HFF-Myc (cell line): ENCODE data around the gene TET3.

Experiments used
- DNase-seq: peaks from one replicate; pipeline ENCODE4 v3.0.0-alpha.2; 2011; ENCODE audit warnings: low read depth; ENCODE audit errors: extremely low read depth
- H3K4me3 ChIP-seq: replicated peaks from 2 replicates; pipeline ENCODE4 v1.5.1; 2011; ENCODE audit warnings: low read depth, mild to moderate bottlenecking, control low read depth, low read length
- CTCF ChIP-seq: IDR thresholded peaks from 2 replicates; pipeline ENCODE4 v1.5.1; 2012; ENCODE audit warnings: mild to moderate bottlenecking, low read depth, low read length, control low read depth; ENCODE audit errors: missing control alignments

Gene TET3

GRCh38 chr2:73952499-73953446, 31.9 kb upstream of the TET3 start:
- H3K4me3 ChIP-seq = no peak overlapping the region
- TF ChIP-seq CTCF = no peak
- no peak for DNase-seq

- no peak for DNase-seq
- no peak for TF ChIP-seq CTCF
- H3K4me3 ChIP-seq = no peak overlapping the region
These were observed 28.4 kb upstream of the TET3 start for GRCh38 chr2:73956218-73956865.

- no peak for DNase-seq
- TF ChIP-seq CTCF = no peak
These were observed 23.4 kb upstream of the TET3 start for GRCh38 chr2:73961274-73961673.

GRCh38 chr2:73961823-73962615, 22.7 kb upstream of the TET3 start:
- no peak for DNase-seq
- no peak for TF ChIP-seq CTCF
- no peak overlapping the region for H3K4me3 ChIP-seq

More at GRCh38 chr2:73961274-73961673, 23.4 kb upstream of the TET3 start:
- no peak overlapping the region for H3K4me3 ChIP-seq

GRCh38 chr2:73962798-73963197, 21.9 kb upstream of the TET3 start:
- no peak overlapping the region for H3K4me3 ChIP-seq
- TF ChIP-seq CTCF = no peak
- no peak for DNase-seq

GRCh38 chr2:73963385-73964120, 21.2 kb upstream of the TET3 start:
- no peak for DNase-seq
- no peak overlapping the region for H3K4me3 ChIP-seq
- TF ChIP-seq CTCF = no peak
